Measurements from ENCODE around the gene KIF19.

DNA sequence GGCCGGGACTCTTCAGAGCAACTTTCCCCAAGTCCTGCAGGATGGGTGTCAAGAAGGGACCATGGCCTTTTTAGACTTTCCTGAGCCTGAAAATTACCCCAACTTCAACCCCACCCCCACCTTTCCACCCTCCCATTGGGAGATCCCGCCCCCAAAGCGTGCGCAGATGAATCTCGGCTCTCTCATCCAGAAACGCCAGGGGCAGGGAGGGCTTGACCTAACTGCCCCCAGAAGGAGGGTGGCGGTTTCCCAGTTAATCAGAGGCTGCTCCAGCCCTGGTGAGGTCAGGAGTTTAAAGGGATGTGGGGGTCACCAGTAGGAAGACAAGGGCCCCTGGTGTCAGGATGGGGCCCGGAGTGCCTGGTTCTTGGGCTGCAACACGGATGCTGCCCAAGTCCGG lies 480 bp downstream of the KIF19 start:
- TF ChIP-seq, protein P1, sequence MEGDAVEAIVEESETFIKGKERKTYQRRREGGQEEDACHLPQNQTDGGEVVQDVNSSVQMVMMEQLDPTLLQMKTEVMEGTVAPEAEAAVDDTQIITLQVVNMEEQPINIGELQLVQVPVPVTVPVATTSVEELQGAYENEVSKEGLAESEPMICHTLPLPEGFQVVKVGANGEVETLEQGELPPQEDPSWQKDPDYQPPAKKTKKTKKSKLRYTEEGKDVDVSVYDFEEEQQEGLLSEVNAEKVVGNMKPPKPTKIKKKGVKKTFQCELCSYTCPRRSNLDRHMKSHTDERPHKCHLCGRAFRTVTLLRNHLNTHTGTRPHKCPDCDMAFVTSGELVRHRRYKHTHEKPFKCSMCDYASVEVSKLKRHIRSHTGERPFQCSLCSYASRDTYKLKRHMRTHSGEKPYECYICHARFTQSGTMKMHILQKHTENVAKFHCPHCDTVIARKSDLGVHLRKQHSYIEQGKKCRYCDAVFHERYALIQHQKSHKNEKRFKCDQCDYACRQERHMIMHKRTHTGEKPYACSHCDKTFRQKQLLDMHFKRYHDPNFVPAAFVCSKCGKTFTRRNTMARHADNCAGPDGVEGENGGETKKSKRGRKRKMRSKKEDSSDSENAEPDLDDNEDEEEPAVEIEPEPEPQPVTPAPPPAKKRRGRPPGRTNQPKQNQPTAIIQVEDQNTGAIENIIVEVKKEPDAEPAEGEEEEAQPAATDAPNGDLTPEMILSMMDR (IDR thresholded peaks at IDR 0.05): no peak
- TF ChIP-seq POLR2A (IDR thresholded peaks at IDR 0.05): no peak

Measured in thyroid gland (tissue), 4 donors.